OCI-LY7 (cell line): ENCODE data around the gene SCAP. TPM values are rescaled to one million over a fixed set of nuclear protein-coding genes. Genes with fewer than 3 reads are reported as not detected.

Experiments used
- BruUV-seq: library from RNA; stranded (reverse); fragments of 400-500 nt; replicated peaks from 2 replicates; lab custom pipeline; 2021; lab: Mats Ljungman, UMichigan
- CTCF ChIA-PET: fragments of 300-600 bp; sonication (Branson Sonifier 250); formaldehyde crosslinking; loops from one replicate; lab custom pipeline; 2022; ENCODE audit warnings: antibody characterized with exemption; ENCODE audit not compliant: unreplicated experiment; lab: Charles Lee
- POLR2A ChIA-PET: fragments of 300-600 bp; sonication (Branson Sonifier 250); formaldehyde crosslinking; loops from one replicate; lab custom pipeline; 2022; ENCODE audit warnings: antibody characterized with exemption; lab: Charles Lee
- DNase-seq: peaks from one replicate; pipeline ENCODE4 v3.0.0-alpha.2; 2015; ENCODE audit warnings: low spot score
- H2AFZ ChIP-seq: fragments of 200-600 bp; sonication (generic), shearing (Covaris generic); 2 replicates; pipeline ENCODE4 v1.6.1; 2014; ENCODE audit warnings: mild to moderate bottlenecking, antibody characterized with exemption, low read length, moderate library complexity
- H3K27ac ChIP-seq: fragments of 200-600 bp; sonication (generic); 2 replicates; pipeline ENCODE4 v1.5.1; 2014; ENCODE audit warnings: mixed run types, low read depth, mild to moderate bottlenecking, moderate library complexity, low read length, inconsistent platforms; ENCODE audit not compliant: poor library complexity, severe bottlenecking
- H3K36me3 ChIP-seq: fragments of 200-600 bp; sonication (generic); 2 replicates; pipeline ENCODE4 v1.6.1; 2014; ENCODE audit warnings: mild to moderate bottlenecking, antibody characterized with exemption, low read length, moderate library complexity, mixed read lengths; ENCODE audit not compliant: insufficient read depth
- H3K4me1 ChIP-seq: fragments of 200-600 bp; sonication (generic); 2 replicates; pipeline ENCODE4 v1.5.1; 2014; ENCODE audit warnings: mild to moderate bottlenecking, low read length; ENCODE audit not compliant: insufficient read depth, poor library complexity, severe bottlenecking
- H3K4me2 ChIP-seq: fragments of 200-600 bp; sonication (generic); 2 replicates; pipeline ENCODE4 v1.6.1; 2014; ENCODE audit warnings: mild to moderate bottlenecking, low read length
- H3K4me3 ChIP-seq: fragments of 200-600 bp; sonication (generic); 2 replicates; pipeline ENCODE4 v1.5.1; 2014; ENCODE audit warnings: mild to moderate bottlenecking, low read depth, low read length; ENCODE audit not compliant: poor library complexity, severe bottlenecking
- H3K79me2 ChIP-seq: fragments of 200-600 bp; sonication (generic); 2 replicates; pipeline ENCODE4 v1.6.1; 2016; ENCODE audit warnings: low read depth, mild to moderate bottlenecking, low read length, moderate library complexity, mixed read lengths; ENCODE audit not compliant: insufficient read depth
- H3K9me2 ChIP-seq: fragments of 200-600 bp; sonication (generic); 2 replicates; pipeline ENCODE4 v1.6.1; 2016; ENCODE audit warnings: mild to moderate bottlenecking, low read length, mixed read lengths; ENCODE audit not compliant: insufficient read depth
- H3K9me3 ChIP-seq: fragments of 200-600 bp; sonication (generic); 2 replicates; pipeline ENCODE4 v1.6.1; 2014; ENCODE audit warnings: mild to moderate bottlenecking, mixed run types, low read length, mixed read lengths
- H4K20me1 ChIP-seq: fragments of 200-600 bp; sonication (generic); 2 replicates; pipeline ENCODE4 v1.6.1; 2014; ENCODE audit warnings: mild to moderate bottlenecking, antibody characterized with exemption, low read length, moderate library complexity, mixed read lengths; ENCODE audit not compliant: insufficient read depth
- CTCF ChIP-seq: fragments of 200-600 bp; sonication (generic); conservative IDR thresholded peaks from 2 replicates; pipeline ENCODE4 v1.5.1; 2014; ENCODE audit warnings: mild to moderate bottlenecking, antibody characterized with exemption, low read length, moderate library complexity, mixed read lengths
- EZH2phosphoT487 ChIP-seq: fragments of 200-600 bp; sonication (generic); IDR thresholded peaks from 2 replicates; pipeline ENCODE4 v1.6.1; 2018; ENCODE audit warnings: low read depth, borderline replicate concordance, mild to moderate bottlenecking, mixed run types, antibody characterized with exemption, low read length, moderate library complexity, mixed read lengths
- intact Hi-C: fragments of 100-400 bp; cut with micrococcal nuclease; formaldehyde crosslinking; loops from one replicate; pipeline ENCODE4 v1.10.0; 2022; ENCODE audit not compliant: unreplicated experiment
- total RNA-seq, 2 experiments: library from RNA; depleted of rRNA in 1 of 2; stranded (reverse); fragments of >200 nt in 1 of 2; shearing (Covaris generic) in 1 of 2; gene quantifications; 2 replicates each; pipeline ENCODE4 v1.2.3, GENCODE V29; 2014 to 2022

SCAP gene
- total RNA-seq, 2 experiments from 2014 or later = 63.7 to 70.5 TPM

- POLR2A ChIA-PET = no interaction called here
- H3K9me2 ChIP-seq = no peaks in the 10 kb centered on the region
- BruUV-seq = no TSS peak
- no peak for DNase-seq
- 0 out of 2 replicates have a peak, but pooled peaks cover 4% of the 10 kb centered on the region for H3K9me3 ChIP-seq
- intact Hi-C loops = no loop called here
- no peak overlapping the region for H2AFZ ChIP-seq
- H3K36me3 ChIP-seq = peaks cover 11% of the 10 kb centered on the region
- H3K4me1 ChIP-seq = no peaks in the 10 kb centered on the region
- no peak overlapping the region for H3K4me2 ChIP-seq
- H3K4me3 ChIP-seq = no peak overlapping the region
- peaks cover 59% of the 10 kb centered on the region for H3K79me2 ChIP-seq
- H4K20me1 ChIP-seq = peaks cover 4% of the 10 kb centered on the region; the same call in 1 of the 2 replicates
- TF ChIP-seq EZH2phosphoT487 (no peak), CTCF (no peak)
- no peak overlapping the region for H3K27ac ChIP-seq
- CTCF ChIA-PET = no interaction called here
These were observed 19.8 kb downstream of the SCAP start for GRCh38 chr3:47455806-47456452.

GRCh38 chr3:47452453-47453215 lies 23.1 kb downstream of the SCAP start:
- H3K36me3 ChIP-seq = peaks cover 7% of the 10 kb centered on the region; the same call in 1 of the 2 replicates
- no TSS peak for BruUV-seq
- no peaks in the 10 kb centered on the region for H3K4me1 ChIP-seq
- no peaks in the 10 kb centered on the region for H3K9me2 ChIP-seq
- POLR2A ChIA-PET = interaction anchor here (0.6 kb wide), 2 partner anchors 97 to 489 kb away, joined by 6 to 7 read pairs; no protein-coding TSS in a partner anchor
- H3K9me3 ChIP-seq = peaks cover 9% of the 10 kb centered on the region; the same call in 1 of the 2 replicates
- CTCF ChIA-PET = interaction anchor here (0.6 to 0.7 kb wide), 2 partner anchors 26 to 502 kb away, joined by 3 read pairs; no protein-coding TSS in a partner anchor
- TF ChIP-seq EZH2phosphoT487 (no peak), CTCF (no peak)
- no peak overlapping the region for H3K4me2 ChIP-seq
- DNase-seq = no peak
- H2AFZ ChIP-seq = no peak overlapping the region
- H3K4me3 ChIP-seq = no peak overlapping the region
- intact Hi-C loops = no loop called here
- no peak overlapping the region for H3K27ac ChIP-seq
- H3K79me2 ChIP-seq = peaks cover 64% of the 10 kb centered on the region
- peaks cover 4% of the 10 kb centered on the region; the same call in 1 of the 2 replicates for H4K20me1 ChIP-seq
